Fibroblast of the aortic adventitia (primary cell): ENCODE results near the gene AGBL4. TPM values are rescaled to one million over a fixed set of nuclear protein-coding genes. Genes with fewer than 3 reads are reported as not detected.
A peak's percentile ranks its signal among the peaks of the same experiment; 100 is the strongest.

Experiments used
- DNase-seq: peaks from one replicate; pipeline ENCODE4 v3.0.0-alpha.2; 2010; ENCODE audit warnings: low read depth
- H3K4me3 ChIP-seq: 2 replicates; pipeline ENCODE4 v1.5.1; 2011; ENCODE audit warnings: low read depth, mild to moderate bottlenecking, control low read depth, low read length, moderate library complexity
- total RNA-seq: library from RNA; depleted of rRNA; stranded (reverse); fragments of >200 nt; gene quantifications from 2 replicates; pipeline ENCODE4 v1.2.3, GENCODE V29; 2012; ENCODE audit warnings: low replicate concordance
- TF ChIP-seq, protein P1 (sequence below): IDR thresholded peaks from 2 replicates; pipeline ENCODE4 v1.5.1; 2011; ENCODE audit warnings: mild to moderate bottlenecking, low read length, control low read depth, inconsistent platforms; ENCODE audit not compliant: insufficient read depth

AGBL4 gene
- total RNA-seq, 1 donor = not detected

DNA sequence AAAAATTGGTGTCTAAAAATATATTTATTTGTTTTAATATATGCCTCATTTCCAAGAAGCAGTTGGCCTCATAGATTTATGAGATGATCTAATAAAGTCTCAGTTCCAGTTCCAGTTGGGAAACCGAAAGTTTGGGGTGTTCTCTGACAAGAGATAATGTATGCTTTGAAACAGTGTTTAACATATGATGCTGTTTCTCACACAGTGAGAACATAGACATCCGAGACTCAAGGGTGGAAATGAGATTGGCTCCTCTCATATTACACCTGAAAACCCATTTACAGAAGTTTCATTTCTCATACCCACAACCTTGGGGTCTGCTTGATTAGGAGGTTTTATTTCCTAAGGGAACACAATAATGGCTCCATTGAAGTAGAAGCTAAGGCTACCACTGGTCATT is 1046.5 kb downstream of the AGBL4 start:
- no peak for DNase-seq
- TF ChIP-seq, protein P1, sequence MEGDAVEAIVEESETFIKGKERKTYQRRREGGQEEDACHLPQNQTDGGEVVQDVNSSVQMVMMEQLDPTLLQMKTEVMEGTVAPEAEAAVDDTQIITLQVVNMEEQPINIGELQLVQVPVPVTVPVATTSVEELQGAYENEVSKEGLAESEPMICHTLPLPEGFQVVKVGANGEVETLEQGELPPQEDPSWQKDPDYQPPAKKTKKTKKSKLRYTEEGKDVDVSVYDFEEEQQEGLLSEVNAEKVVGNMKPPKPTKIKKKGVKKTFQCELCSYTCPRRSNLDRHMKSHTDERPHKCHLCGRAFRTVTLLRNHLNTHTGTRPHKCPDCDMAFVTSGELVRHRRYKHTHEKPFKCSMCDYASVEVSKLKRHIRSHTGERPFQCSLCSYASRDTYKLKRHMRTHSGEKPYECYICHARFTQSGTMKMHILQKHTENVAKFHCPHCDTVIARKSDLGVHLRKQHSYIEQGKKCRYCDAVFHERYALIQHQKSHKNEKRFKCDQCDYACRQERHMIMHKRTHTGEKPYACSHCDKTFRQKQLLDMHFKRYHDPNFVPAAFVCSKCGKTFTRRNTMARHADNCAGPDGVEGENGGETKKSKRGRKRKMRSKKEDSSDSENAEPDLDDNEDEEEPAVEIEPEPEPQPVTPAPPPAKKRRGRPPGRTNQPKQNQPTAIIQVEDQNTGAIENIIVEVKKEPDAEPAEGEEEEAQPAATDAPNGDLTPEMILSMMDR = no peak
- no peak overlapping the region for H3K4me3 ChIP-seq

DNA sequence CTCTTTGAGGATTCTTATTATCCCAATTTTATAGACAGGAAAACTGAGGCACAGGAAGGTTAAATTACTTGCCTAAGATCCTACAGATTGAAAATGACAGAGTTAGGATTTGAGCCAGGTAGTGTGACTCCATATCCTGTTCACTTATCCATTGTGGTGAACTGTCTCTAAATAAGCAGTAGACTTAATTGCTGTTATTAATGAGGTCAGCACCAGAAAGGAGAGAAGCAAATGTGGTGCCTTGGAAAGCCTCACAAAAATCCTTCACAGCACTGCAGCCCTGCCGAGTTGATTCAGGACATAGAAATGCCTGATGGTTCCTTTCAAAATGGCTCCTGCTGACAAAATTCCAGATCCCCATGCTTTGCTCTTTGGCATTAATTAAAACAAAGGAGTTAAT is 1053.8 kb downstream of the AGBL4 start:
- DNase-seq = no peak
- TF ChIP-seq, protein P1 = no peak

DNA sequence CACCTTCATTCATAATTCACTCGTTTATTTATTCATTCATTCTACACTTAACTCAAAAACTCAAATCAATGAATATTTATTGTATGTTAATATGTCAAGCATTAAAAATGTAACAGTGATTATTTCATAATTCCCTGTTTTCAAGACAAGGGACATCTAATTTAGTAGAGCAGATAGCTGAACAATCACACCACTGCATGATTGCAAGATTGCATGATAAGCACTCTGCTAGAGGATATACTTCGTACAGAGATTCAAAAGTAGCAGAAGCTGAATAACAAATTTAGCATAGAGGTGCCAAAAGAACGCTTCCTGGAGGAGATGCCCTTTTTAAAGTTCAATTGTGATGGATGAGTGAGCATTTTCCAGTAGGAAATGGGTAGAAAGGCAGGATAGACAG is 1056.4 kb downstream of the AGBL4 start:
- no peak for DNase-seq
- TF ChIP-seq, protein P1 = no peak

More for the DNA sequence above, 1053.8 kb downstream of the AGBL4 start:
- no peak overlapping the region for H3K4me3 ChIP-seq

DNA sequence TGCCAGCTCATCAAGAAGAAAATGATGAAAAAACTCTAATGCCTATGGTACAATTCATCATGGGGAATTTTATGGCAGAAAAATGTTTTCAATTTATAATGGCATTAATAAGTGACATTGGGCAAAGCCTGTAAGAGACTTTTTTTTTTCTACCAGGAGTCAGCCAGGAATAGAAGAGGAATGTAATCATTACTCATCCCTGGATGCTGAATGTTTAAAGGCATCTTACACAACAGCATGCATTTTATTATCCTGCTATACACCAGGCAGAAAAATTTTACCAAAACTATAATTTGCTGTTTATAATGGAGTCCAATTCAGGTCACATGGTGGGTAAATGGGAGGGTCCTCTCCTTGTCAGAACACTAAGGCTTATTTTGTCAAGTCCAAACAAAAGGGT is 1057.2 kb downstream of the AGBL4 start:
- no peak overlapping the region for H3K4me3 ChIP-seq
- TF ChIP-seq, protein P1 = no peak
- DNase-seq = peak; percentile 0

More for the DNA sequence above, 1056.4 kb downstream of the AGBL4 start:
- H3K4me3 ChIP-seq = no peak overlapping the region

DNA sequence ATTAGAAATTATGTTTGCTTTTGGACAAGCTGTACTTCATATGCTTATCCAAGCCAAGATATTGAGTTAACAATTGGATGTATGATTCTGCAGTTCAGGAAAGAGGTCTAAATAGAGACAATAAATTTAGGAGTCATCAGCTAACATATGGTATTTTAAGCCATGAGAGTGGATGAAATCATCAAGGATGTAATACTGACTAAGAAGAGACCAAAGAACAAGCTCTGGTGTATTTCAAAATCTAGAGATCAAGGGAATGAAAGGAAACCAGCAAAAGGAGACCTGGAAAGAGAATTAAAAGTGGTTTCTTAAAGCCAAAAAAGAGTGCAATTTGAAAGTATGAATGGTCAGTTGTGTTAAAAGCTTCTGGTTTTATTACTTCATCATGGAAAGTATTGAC is 1063.4 kb downstream of the AGBL4 start:
- no peak overlapping the region for H3K4me3 ChIP-seq
- DNase-seq = no peak
- TF ChIP-seq, protein P1 = no peak

DNA sequence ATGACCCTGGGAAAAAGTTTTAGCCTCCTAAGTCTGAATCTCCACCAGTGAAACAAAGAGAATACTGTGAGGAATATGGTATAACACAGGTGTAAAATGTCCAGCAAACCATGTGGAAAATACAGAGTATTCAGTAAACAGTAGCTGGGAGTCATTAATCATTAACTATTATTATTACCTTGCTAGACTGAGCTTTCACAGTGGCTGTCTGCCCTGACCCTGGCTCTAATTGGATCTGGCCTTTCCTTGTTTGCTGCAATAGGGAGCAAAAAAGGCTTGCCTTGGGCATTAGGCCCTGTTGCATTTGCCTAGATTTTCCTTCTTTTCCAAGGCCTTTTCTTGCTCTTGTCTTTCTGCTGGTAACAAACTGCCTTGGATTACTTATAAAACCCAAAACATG is 1068.0 kb downstream of the AGBL4 start:
- TF ChIP-seq, protein P1 = no peak
- no peak for DNase-seq
- H3K4me3 ChIP-seq = no peak overlapping the region

- no peak for DNase-seq
- TF ChIP-seq, protein P1 = no peak
- no peak overlapping the region for H3K4me3 ChIP-seq
Observed at GRCh38 chr1:48953617-48954016, 1070.1 kb downstream of the AGBL4 start.
